ENCODE measurements around the gene HEXA. TPM values are rescaled to one million over a fixed set of nuclear protein-coding genes. Genes with fewer than 3 reads are reported as not detected.

HEXA gene
- total RNA-seq (2022; extraction: Qiagen RNA extraction), result 136 to 149 TPM (median 144 TPM) in 5 replicates

DNA sequence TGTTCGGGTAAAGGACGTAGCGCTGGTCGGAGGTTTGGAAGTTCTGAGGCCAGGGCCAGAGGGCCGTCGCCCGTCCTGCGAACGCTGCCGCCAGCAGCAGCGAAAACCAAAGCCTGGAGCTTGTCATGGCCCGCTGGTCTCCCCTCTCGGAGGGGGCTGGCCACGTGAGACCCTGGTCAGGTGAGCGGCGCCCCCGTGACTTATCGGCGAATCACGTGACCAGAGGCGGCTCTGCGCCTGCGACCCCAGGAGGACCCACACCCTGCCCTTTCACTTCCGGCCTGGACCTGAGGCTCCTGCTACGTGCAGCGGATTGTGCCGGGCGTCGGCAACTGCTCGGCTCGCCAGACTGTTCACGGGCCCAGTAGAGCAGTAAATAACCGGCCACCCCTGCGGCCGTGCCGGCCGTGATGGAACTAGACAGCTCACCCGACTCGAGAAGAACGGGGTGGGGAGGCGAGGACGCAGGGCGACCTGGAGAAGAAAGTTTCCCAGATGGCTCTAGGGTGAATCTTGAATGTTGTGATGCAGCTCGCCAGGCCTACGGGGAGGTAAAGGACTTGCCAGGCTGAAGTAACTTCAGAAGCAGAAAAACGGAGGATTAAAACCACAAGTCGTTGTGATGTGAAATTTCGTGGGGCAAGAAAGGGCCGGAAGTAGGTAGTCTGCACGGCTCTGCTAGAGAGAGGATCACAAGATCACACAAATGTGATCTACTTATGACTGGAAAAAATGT lies at the start of gene HEXA:
Gene HEXA (minus strand): TSS at position 169 of the 736 bp plus-strand sequence. CDS start 42 bp downstream, at position 127.

DNA sequence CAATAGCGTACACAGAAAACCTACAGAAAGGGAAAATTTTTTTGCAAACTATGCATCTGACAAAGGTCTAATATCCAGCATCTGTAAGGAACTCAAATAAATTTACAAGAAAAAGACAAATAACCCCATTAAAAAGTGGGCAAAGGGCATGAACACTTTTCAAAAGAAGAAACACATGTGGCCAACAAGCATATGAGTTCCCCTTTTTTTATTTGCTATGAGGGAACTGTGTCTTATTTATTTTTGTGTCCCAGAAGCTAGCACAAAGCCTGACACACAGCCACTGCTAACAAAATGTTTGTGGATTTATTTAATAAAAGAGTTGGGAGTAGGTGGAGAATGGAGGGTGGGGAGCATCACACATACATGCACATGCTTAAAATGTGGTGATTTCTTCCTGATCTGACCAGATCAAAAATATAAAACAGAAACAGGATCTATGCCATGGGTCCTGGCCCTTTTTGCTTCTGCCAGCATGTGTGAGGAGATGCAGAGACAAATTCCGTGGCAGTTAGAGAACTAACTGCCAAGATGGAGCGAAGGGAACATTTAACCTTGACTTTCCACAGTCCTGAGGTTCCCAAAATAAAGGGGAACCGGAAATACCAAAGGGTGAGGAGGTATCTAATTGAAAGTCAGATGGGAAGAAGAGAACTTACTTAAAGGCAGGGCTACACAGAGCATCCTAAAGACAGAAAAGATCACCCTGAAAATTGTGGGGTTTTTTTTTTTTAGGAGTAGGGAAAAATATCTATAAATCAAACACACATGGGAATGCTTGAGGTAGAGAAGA lies 22.2 kb upstream of the HEXA start, which contains the start of gene TMEM202:
Gene TMEM202 (plus strand): TSS at position 510 of the 793 bp plus-strand sequence. CDS start 22 bp downstream, at position 532.

DNA sequence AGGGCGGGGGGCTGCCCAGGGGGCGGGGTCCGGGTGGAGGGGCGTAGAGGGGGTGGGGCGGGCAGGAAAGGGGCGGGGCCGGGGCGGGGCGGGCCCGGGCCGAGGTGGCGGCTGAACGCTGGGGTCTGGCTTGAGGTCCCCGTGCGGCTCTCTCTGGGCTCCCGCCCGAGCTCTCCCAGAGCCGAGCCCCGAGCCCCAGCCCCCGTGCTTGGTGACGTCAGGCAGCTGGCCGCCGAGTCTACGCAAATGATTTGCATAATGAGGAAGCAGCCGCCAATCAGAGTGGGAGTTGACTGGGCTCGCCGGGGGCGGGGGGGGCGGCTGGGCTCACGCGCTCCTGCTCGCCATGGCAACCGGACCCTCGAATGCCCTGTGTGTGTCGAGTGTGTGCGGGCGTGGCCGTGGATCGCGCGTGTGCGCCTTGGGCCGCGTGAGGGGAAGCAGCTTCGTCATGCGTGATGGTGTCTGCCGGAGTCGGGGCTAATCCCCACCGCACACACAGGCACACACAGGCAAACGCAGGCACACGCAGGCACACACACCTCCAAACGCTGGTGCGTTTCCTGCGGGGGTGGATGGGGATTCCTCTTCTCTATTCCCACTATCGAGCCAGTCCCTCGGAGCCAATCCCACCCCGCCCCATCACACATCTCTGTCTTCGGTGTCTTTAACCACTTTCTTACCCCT lies 55.7 kb downstream of the HEXA start, which contains the start of gene CELF6:
Gene CELF6 (minus strand): TSS at position 173 of the 687 bp plus-strand sequence. CDS start 283 bp downstream, outside the sequence.

Other genes with a start within 250 kb of the HEXA start
- gene GRAMD2A, start 178.2 kb downstream of the HEXA start, total RNA-seq (2022; extraction: Qiagen RNA extraction), result 0.07 to 0.27 TPM (median 0.16 TPM) in 5 replicates
- gene PKM, start 144.8 kb downstream of the HEXA start, total RNA-seq (2022; extraction: Qiagen RNA extraction), result 2,602 to 3,306 TPM (median 3,287 TPM) in 5 replicates
- gene PARP6, start 103.5 kb downstream of the HEXA start, total RNA-seq (2022; extraction: Qiagen RNA extraction), result 42.5 to 64.4 TPM (median 60.6 TPM) in 5 replicates
- gene CELF6, start 55.9 kb downstream of the HEXA start, total RNA-seq (2022; extraction: Qiagen RNA extraction), result 0.11 to 0.21 TPM (median 0.15 TPM) in 4 of 5 replicates, not detected in the other
- not detected in 5 replicates for gene TMEM202, start 22.3 kb upstream of the HEXA start, total RNA-seq (2022; extraction: Qiagen RNA extraction)
- 42.6 to 78.8 TPM (median 76.6 TPM) in 5 replicates for gene ARIH1, start 98.3 kb upstream of the HEXA start, total RNA-seq (2022; extraction: Qiagen RNA extraction)